Karpas-422 (cell line): ENCODE results near the gene PCYT2. TPM values are rescaled to one million over a fixed set of nuclear protein-coding genes. Genes with fewer than 3 reads are reported as not detected.
A peak's percentile ranks its signal among the peaks of the same experiment; 100 is the strongest.

ENCODE experiments used
- DNase-seq: peaks from one replicate; pipeline ENCODE4 v3.0.0-alpha.2; 2015
- H2AFZ ChIP-seq: fragments of 200-600 bp; sonication (generic); 2 replicates; pipeline ENCODE4 v1.6.1; 2014; ENCODE audit warnings: antibody characterized with exemption, low read length, mixed read lengths
- H3K27ac ChIP-seq: fragments of 200-600 bp; sonication (generic); 2 replicates; pipeline ENCODE4 v1.5.1; 2014; ENCODE audit warnings: mild to moderate bottlenecking, low read length, moderate library complexity
- H3K27me3 ChIP-seq: fragments of 200-600 bp; sonication (generic); 2 replicates; pipeline ENCODE4 v1.6.1; 2014; ENCODE audit warnings: low read length, mixed read lengths
- H3K36me3 ChIP-seq: fragments of 200-600 bp; sonication (generic); 2 replicates; pipeline ENCODE4 v1.6.1; 2014; ENCODE audit warnings: low read length, mixed read lengths; ENCODE audit not compliant: insufficient read depth
- H3K4me1 ChIP-seq: fragments of 200-600 bp; sonication (generic); 2 replicates; pipeline ENCODE4 v1.6.1; 2014; ENCODE audit warnings: mild to moderate bottlenecking, low read length, mixed read lengths
- H3K4me2 ChIP-seq: fragments of 200-600 bp; sonication (generic); 2 replicates; pipeline ENCODE4 v1.6.1; 2014; ENCODE audit warnings: low read length, low read depth, mild to moderate bottlenecking; ENCODE audit not compliant: poor library complexity, severe bottlenecking
- H3K4me3 ChIP-seq: fragments of 200-600 bp; sonication (generic); 2 replicates; pipeline ENCODE4 v1.5.1; 2014; ENCODE audit warnings: mild to moderate bottlenecking, antibody characterized with exemption, low read length, mixed read lengths
- H3K79me2 ChIP-seq: fragments of 200-600 bp; sonication (generic); 2 replicates; pipeline ENCODE4 v1.6.1; 2014; ENCODE audit warnings: mild to moderate bottlenecking, low read length, mixed read lengths
- H3K9ac ChIP-seq: fragments of 200-600 bp; sonication (generic); 2 replicates; pipeline ENCODE4 v1.6.0; 2014; ENCODE audit warnings: low read length
- H3K9me2 ChIP-seq: fragments of 200-600 bp; sonication (generic), shearing (Covaris generic); replicated peaks from 2 replicates; pipeline ENCODE4 v1.6.0; 2014; ENCODE audit warnings: mild to moderate bottlenecking, low read length, moderate library complexity; ENCODE audit not compliant: insufficient read depth
- H3K9me3 ChIP-seq: fragments of 300-700, 200-600 bp; sonication (generic); 2 replicates; pipeline ENCODE4 v1.6.1; 2014; ENCODE audit warnings: low read length, mixed read lengths
- H4K20me1 ChIP-seq: fragments of 200-600 bp; sonication (generic); 2 replicates; pipeline ENCODE4 v1.6.1; 2014; ENCODE audit warnings: mild to moderate bottlenecking, antibody characterized with exemption, low read length, low read depth; ENCODE audit not compliant: insufficient read depth
- total RNA-seq: library from RNA; depleted of rRNA; stranded (reverse); fragments of >200 nt; shearing (Covaris generic); gene quantifications from 2 replicates; pipeline ENCODE4 v1.2.3, GENCODE V29; 2014; ENCODE audit warnings: low replicate concordance

The PCYT2 gene
- total RNA-seq, 1 experiment from 2014 or later: 20.9 TPM

DNA sequence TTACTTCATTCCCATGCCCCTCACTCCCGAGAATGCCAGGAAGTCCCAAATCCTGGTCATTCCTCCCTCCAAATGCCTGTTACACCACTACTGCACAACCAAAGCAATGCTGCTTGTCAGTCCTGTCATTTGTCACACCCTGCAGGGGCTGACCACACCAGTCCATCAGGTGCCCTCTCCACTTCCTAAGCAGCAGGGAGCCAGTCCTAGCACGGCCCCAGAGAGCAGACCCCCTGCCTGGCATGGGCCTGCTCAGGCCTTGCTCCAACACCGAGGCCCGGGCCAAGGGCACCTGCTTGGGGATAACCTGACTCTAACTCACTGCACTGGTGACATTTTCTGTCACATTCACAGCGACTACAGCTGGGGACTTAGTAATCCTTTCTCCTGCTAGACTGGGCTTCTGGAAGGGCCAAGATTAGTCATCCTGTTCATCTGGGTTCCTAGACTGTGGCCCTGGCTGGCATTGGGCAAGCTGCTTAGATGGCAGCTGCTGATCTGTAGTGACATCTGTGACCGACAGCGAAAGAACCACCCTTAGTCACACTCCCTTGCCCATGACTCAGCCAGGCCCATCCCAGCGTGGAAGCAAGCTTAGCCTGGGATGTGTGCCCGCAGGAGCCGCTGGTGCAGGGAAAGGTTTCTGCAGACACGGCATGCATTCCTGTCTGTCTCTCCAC, 25.2 kb downstream of the PCYT2 start:
- Histone ChIP-seq H3K9ac (no peak overlapping the region), H3K36me3 (peaks cover 64% of the 10 kb centered on the region), H3K9me3 (no peaks in the 10 kb centered on the region), H3K27ac (no peak overlapping the region), H3K4me3 (no peak overlapping the region), H4K20me1 (peaks cover 33% of the 10 kb centered on the region), H3K4me2 (no peak overlapping the region), H3K9me2 (no peaks in the 10 kb centered on the region), H3K4me1 (peaks cover 10% of the 10 kb centered on the region), H3K27me3 (no peaks in the 10 kb centered on the region), H3K79me2 (peaks cover 49% of the 10 kb centered on the region), H2AFZ (no peak overlapping the region)
- DNase-seq: no peak

DNA sequence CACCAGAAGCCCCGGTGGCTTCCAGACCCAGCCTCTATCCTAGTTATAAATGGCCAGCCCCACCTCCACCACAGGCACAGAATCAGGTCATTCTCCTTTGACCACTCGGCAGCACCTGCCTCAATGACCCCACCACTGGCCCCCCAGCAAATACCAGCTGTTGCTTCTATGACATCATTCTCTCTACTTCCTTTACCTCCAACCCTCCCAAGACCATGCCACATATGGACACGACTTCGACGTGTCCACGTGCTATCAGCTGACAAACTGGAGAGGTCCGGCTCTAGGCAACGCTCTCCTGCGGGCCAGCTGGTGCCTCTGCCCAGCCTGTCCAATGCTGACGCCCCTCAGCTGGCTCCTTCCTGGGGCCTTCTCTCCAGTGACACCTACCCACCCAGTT, 25.7 kb downstream of the PCYT2 start:
- H3K36me3 ChIP-seq: peaks cover 65% of the 10 kb centered on the region

DNA sequence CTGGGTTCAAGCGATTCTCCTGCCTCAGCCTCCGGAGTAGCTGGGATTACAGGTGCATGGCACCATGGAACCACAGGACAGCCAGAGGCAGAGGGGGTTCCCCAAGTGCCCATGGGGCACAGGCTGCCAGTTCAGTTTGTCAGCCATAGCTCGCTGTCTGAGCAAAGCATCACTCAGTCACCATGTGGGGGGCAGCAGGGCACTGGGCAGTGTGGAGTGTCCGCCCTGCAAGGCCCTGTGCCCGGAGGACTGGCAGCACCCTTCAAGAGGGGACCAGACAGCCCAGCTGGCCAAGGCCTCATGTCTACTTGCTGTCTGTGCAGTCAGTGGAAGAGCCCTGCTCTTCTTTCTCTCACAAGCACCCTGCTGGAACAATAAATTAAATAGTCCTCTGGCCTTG, 26.2 kb downstream of the PCYT2 start:
- Histone ChIP-seq H3K4me2 (no peak overlapping the region), H4K20me1 (peaks cover 25% of the 10 kb centered on the region), H3K79me2 (peaks cover 38% of the 10 kb centered on the region), H2AFZ (no peak overlapping the region), H3K9me3 (no peaks in the 10 kb centered on the region), H3K9me2 (no peaks in the 10 kb centered on the region), H3K9ac (no peak overlapping the region), H3K4me3 (no peak overlapping the region), H3K27me3 (no peaks in the 10 kb centered on the region), H3K36me3 (peaks cover 61% of the 10 kb centered on the region), H3K4me1 (peaks cover 5% of the 10 kb centered on the region), H3K27ac (no peak overlapping the region)
- no peak for DNase-seq

More for the DNA sequence above, 25.7 kb downstream of the PCYT2 start:
- Histone ChIP-seq H3K4me2 (no peak overlapping the region), H3K4me3 (no peak overlapping the region), H3K9me2 (no peaks in the 10 kb centered on the region), H3K79me2 (peaks cover 43% of the 10 kb centered on the region), H3K4me1 (peaks cover 10% of the 10 kb centered on the region), H2AFZ (no peak overlapping the region), H3K27ac (no peak overlapping the region), H3K9me3 (no peaks in the 10 kb centered on the region), H4K20me1 (peaks cover 29% of the 10 kb centered on the region), H3K27me3 (no peaks in the 10 kb centered on the region), H3K9ac (no peak overlapping the region)
- DNase-seq: no peak

DNA sequence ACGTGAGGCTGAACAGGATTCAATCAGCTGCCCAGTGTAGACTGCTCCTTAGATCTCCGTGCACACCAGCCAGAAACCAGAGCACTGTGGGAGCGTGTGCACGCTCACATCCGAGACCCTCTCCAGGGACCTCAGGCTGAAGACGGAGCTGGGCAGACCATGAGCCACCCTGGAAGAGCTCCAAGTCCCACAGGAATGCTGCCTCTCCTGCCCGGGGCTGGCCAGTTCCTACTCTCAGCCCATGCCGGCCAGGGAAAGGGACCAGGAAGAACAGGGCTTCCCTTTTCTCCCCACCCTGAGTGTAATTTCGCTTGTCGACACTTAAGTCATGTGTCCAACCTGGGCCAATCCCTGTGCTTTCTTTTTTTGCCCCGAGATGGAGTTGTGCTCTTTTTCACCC, 26.7 kb downstream of the PCYT2 start:
- Histone ChIP-seq H3K4me2 (no peak overlapping the region), H3K9me3 (no peaks in the 10 kb centered on the region), H3K4me1 (peaks cover under 1% of the 10 kb centered on the region), H3K27me3 (no peaks in the 10 kb centered on the region), H3K27ac (no peak overlapping the region), H3K9me2 (no peaks in the 10 kb centered on the region), H3K9ac (no peak overlapping the region), H3K4me3 (no peak overlapping the region), H3K79me2 (peaks cover 34% of the 10 kb centered on the region), H3K36me3 (peaks cover 57% of the 10 kb centered on the region), H4K20me1 (peaks cover 20% of the 10 kb centered on the region), H2AFZ (no peak overlapping the region)
- no peak for DNase-seq

DNA sequence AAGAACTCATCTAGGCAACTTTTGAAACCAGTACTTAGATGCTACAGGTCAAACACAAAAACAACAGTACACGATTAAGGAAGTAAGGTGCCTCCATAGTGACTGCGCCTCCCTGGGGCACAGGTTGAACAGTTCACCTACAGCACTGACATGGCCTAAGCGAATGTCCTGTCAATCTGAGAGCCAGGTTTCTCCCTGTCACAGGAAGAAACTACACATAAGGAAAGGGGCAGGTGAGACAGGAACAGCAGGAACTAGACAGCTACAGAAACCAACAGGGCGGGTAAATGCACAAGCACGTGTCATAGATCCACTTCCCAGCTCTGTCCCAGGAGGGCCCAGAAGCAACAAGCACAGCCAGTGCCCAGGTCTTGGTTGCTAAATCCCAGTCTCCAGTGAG, 32.1 kb downstream of the PCYT2 start:
- Histone ChIP-seq H2AFZ (no peak overlapping the region), H3K9me3 (no peaks in the 10 kb centered on the region), H3K4me2 (no peak overlapping the region), H3K9me2 (no peaks in the 10 kb centered on the region), H3K9ac (no peak overlapping the region), H3K27me3 (no peaks in the 10 kb centered on the region), H3K4me3 (no peak overlapping the region), H3K4me1 (no peaks in the 10 kb centered on the region), H3K79me2 (no peaks in the 10 kb centered on the region), H3K27ac (no peak overlapping the region), H3K36me3 (peaks cover 26% of the 10 kb centered on the region; the same call in 1 of the 2 replicates), H4K20me1 (no peaks in the 10 kb centered on the region)
- no peak for DNase-seq

DNA sequence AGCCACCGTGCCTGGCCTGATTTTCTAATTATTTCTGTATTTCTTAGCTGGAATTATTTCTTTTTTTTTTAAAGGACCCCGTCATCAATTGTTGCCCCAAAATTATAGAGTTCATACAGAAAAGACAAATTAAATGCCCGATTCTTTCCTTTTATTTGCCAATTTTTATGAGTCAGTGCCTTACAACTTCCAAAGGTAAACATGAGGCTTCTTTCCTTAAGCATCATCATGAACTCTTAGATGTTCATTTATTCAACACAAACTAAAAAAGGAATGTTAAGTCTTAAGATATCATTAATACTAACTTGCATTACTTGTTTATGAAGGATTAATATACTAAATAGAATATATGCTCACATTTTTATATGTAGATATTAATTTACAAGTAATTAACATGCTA, 32.9 kb downstream of the PCYT2 start:
- Histone ChIP-seq H3K9ac (no peak overlapping the region), H3K4me1 (peaks cover 6% of the 10 kb centered on the region), H3K27ac (no peak overlapping the region), H3K9me2 (no peaks in the 10 kb centered on the region), H4K20me1 (no peaks in the 10 kb centered on the region), H3K36me3 (peaks cover 23% of the 10 kb centered on the region; the same call in 1 of the 2 replicates), H3K4me3 (no peak overlapping the region), H3K27me3 (no peaks in the 10 kb centered on the region), H2AFZ (no peak overlapping the region), H3K4me2 (no peak overlapping the region), H3K79me2 (no peaks in the 10 kb centered on the region), H3K9me3 (no peaks in the 10 kb centered on the region)
- DNase-seq: no peak

DNA sequence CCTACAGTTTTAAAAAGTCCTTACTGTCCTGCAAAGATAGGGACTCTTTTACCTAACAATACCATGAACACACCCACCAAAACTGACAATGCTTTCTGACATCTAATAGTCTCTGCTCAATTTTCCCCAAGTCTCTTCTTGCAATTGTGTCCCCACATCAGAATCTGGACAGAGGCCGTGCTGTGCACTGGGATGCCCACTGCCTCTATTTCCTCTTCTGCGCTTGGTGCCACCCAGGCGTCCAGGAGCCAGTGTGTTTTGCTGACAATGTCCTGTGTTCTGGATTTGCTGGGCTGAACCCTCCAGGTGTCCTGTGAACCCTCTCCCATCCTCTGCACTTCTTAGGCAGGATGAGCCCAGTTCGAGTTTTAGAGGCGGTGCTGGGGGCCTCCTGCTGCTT, 33.6 kb downstream of the PCYT2 start:
- Histone ChIP-seq H2AFZ (no peak overlapping the region), H3K9me2 (no peaks in the 10 kb centered on the region), H3K79me2 (peaks cover 4% of the 10 kb centered on the region), H3K27ac (no peak overlapping the region), H3K27me3 (no peaks in the 10 kb centered on the region), H4K20me1 (no peaks in the 10 kb centered on the region), H3K36me3 (peaks cover 22% of the 10 kb centered on the region; the same call in 1 of the 2 replicates), H3K4me1 (peaks cover 14% of the 10 kb centered on the region), H3K4me2 (no peak overlapping the region), H3K9me3 (no peaks in the 10 kb centered on the region), H3K9ac (no peak overlapping the region), H3K4me3 (no peak overlapping the region)
- DNase-seq: no peak

DNA sequence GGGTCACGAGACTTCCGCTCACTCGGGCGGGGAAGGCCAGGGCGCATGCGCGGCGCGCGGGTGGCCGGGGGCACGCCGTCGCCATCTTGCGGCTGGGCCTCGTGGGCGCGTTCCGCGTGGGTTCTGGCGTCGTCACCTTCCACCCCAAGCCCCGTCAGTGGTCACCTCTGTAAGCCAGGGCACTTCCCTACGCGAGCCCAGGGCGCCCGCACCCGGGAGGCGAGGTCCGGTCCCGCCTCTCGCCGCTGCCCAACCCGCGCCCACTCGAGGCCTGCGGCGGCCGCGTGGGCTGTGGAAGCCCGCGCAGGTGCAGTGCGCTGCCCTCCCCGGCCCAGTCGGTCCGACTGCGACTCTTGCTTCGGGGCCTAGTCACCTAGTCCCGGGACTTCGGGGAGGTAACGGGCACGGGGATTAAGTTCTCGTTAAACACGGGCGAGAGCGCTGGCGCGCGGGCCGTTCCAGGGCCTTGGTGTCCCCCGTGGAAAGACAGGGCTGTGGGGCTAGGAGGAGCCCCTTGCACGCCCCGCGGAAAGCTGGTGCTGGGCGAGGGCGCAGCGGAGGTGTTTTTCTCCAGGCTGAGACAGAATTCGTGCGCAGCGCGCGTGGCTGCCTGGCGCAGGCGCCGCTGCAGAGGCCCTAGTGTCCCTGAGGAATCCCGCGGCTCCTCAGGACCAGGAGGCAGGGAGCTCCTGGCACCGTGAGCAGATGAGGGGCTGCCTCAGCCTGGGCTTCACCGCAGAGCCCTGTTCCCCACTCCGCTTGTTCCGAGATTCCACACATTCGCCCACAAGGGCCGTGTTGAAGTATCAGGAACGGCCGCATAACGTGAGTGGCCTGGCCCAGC, 39.6 kb downstream of the PCYT2 start:
- peak overlapping the region; percentile 100 for H3K9ac ChIP-seq

More for the DNA sequence above, 39.6 kb downstream of the PCYT2 start:
- Histone ChIP-seq H3K27ac (peak overlapping the region; percentile 91), H3K9me2 (no peaks in the 10 kb centered on the region), H3K4me3 (peak overlapping the region; percentile 90), H3K27me3 (no peaks in the 10 kb centered on the region), H3K4me2 (peak overlapping the region; percentile 99), H3K4me1 (peaks cover 56% of the 10 kb centered on the region), H3K79me2 (peaks cover 26% of the 10 kb centered on the region), H3K9me3 (no peaks in the 10 kb centered on the region), H2AFZ (peak overlapping the region; percentile 87; the same call in 1 of the 2 replicates), H4K20me1 (peaks cover 17% of the 10 kb centered on the region; the same call in 1 of the 2 replicates), H3K36me3 (peaks cover 5% of the 10 kb centered on the region; the same call in 1 of the 2 replicates)
- peak; percentile 97 for DNase-seq
